HepG2 (cell line): Measurements from ENCODE around the gene RNPEPL1. TPM values are rescaled to one million over a fixed set of nuclear protein-coding genes. Genes with fewer than 3 reads are reported as not detected.

Experiments used
- DNMT3B ChIP-seq: conservative IDR thresholded peaks from 2 replicates; pipeline ENCODE4 v1.6.1; 2016; ENCODE audit warnings: missing biosample characterization, control low read depth
- HDAC2 ChIP-seq: sonication (generic); formaldehyde crosslinking; IDR thresholded peaks from 2 replicates; pipeline ENCODE4 v1.4.0; 2020; ENCODE audit warnings: missing genetic modification reagents
- HIC2 ChIP-seq: sonication (generic); formaldehyde crosslinking; IDR thresholded peaks from 2 replicates; pipeline ENCODE4 v1.9.0; 2022; ENCODE audit warnings: low read depth, missing genetic modification reagents
- JDP2 ChIP-seq: sonication (generic); formaldehyde crosslinking; IDR thresholded peaks from 2 replicates; pipeline ENCODE4 v1.8.1; 2022; ENCODE audit warnings: missing genetic modification reagents, borderline replicate concordance
- KLF9 ChIP-seq: IDR thresholded peaks from 2 replicates; pipeline ENCODE4 v1.6.1; 2016; ENCODE audit warnings: low read depth
- NR2C2 ChIP-seq: sonication (generic); formaldehyde crosslinking; IDR thresholded peaks from 2 replicates; pipeline ENCODE4 v1.4.0; 2020; ENCODE audit warnings: missing genetic modification reagents, mild to moderate bottlenecking, moderate library complexity, borderline replicate concordance
- RBM39 ChIP-seq: fragments of 200-400 bp; formaldehyde crosslinking; IDR thresholded peaks from one replicate; pipeline ENCODE4 v1.6.1; 2018; ENCODE audit warnings: antibody characterized with exemption, mild to moderate bottlenecking, low read depth, low read length; ENCODE audit not compliant: poor library complexity, severe bottlenecking
- REPIN1 ChIP-seq: sonication (generic); formaldehyde crosslinking; IDR thresholded peaks from 2 replicates; pipeline ENCODE4 v1.8.0; 2022; ENCODE audit warnings: missing genetic modification reagents, low read depth, mild to moderate bottlenecking, borderline replicate concordance
- RFXAP ChIP-seq: sonication (generic); formaldehyde crosslinking; IDR thresholded peaks from 2 replicates; pipeline ENCODE4 v1.4.0; 2020; ENCODE audit warnings: missing genetic modification reagents, borderline replicate concordance
- WIZ ChIP-seq: sonication (generic); formaldehyde crosslinking; IDR thresholded peaks from 2 replicates; pipeline ENCODE4 v1.5.1; 2020; ENCODE audit warnings: mild to moderate bottlenecking, missing genetic modification reagents
- ZHX2 ChIP-seq, 2 experiments: sonication (generic) in 1 of 2; formaldehyde crosslinking in 1 of 2; IDR thresholded peaks; 2 replicates each; pipeline versions ENCODE4 v1.6.1 to v1.9.0; 2014 to 2022; ENCODE audit warnings: antibody characterized with exemption in 1 of 2, borderline replicate concordance in 1 of 2, inconsistent platforms in 1 of 2, low read depth in 1 of 2, missing genetic modification reagents in 1 of 2
- ZNF232 ChIP-seq: sonication (generic); formaldehyde crosslinking; IDR thresholded peaks from 2 replicates; pipeline ENCODE4 v1.4.0; 2020; ENCODE audit warnings: missing genetic modification reagents, borderline replicate concordance
- ZNF296 ChIP-seq: sonication (generic); formaldehyde crosslinking; conservative IDR thresholded peaks from 2 replicates; pipeline ENCODE4 v1.5.0; 2020; ENCODE audit warnings: mild to moderate bottlenecking, missing genetic modification reagents
- ZNF333 ChIP-seq: sonication (generic); formaldehyde crosslinking; IDR thresholded peaks from 2 replicates; pipeline ENCODE4 v1.4.0; 2020; ENCODE audit warnings: mild to moderate bottlenecking, missing genetic modification reagents, borderline replicate concordance
- ZNF550 ChIP-seq: sonication (generic); formaldehyde crosslinking; IDR thresholded peaks from 2 replicates; pipeline ENCODE4 v1.4.0; 2020; ENCODE audit warnings: mild to moderate bottlenecking, missing genetic modification reagents, borderline replicate concordance
- ZNF710 ChIP-seq: sonication (generic); formaldehyde crosslinking; IDR thresholded peaks from 2 replicates; pipeline ENCODE4 v1.5.0; 2020; ENCODE audit warnings: mild to moderate bottlenecking, missing genetic modification reagents, borderline replicate concordance
- ZSCAN20 ChIP-seq: sonication (generic); formaldehyde crosslinking; IDR thresholded peaks from 2 replicates; pipeline ENCODE4 v1.4.0; 2020; ENCODE audit warnings: missing genetic modification reagents, mild to moderate bottlenecking, borderline replicate concordance
- ZSCAN25 ChIP-seq: sonication (generic); formaldehyde crosslinking; IDR thresholded peaks from 2 replicates; pipeline ENCODE4 v1.8.0; 2022; ENCODE audit warnings: mild to moderate bottlenecking, missing genetic modification reagents
- ZSCAN31 ChIP-seq: sonication (generic); formaldehyde crosslinking; IDR thresholded peaks from 2 replicates; pipeline ENCODE4 v1.5.0; 2020; ENCODE audit warnings: low read depth, mild to moderate bottlenecking, missing genetic modification reagents
- polyA plus RNA-seq, 8 experiments: library from polyadenylated mRNA; depleted of rRNA in 3 of 8; stranded (reverse) in 7 of 8; unstranded in 1 of 8; fragments of >200 nt; fragmentation: Illumina TruSeq in 4 of 8; extraction: Trizol in 4 of 8; gene quantifications; 2 replicates each; pipeline versions ENCODE4 v1.2.1 to v1.2.3, GENCODE V29; 2011 to 2016; ENCODE audit warnings: low read depth in 4 of 8, missing spikeins in 1 of 8, mixed read lengths in 1 of 8; ENCODE audit not compliant: insufficient read depth in 1 of 8
- total RNA-seq, 5 experiments: library from RNA; depleted of rRNA; stranded (reverse); fragments of >200 nt; fragmentation: Illumina TruSeq; extraction: Trizol; gene quantifications; 2 replicates each; pipeline ENCODE4 v1.2.3, GENCODE V29; 2016; ENCODE audit warnings: low read depth in 1 of 5

The RNPEPL1 gene
- total and polyA plus RNA-seq, 2 of the 13 experiments (the other 11 are each of a cell fraction or from before 2014, with no cell fraction given): 13.0 to 18.0 TPM

- TF ChIP-seq ZNF710 (CRISPR knock-in tag): 0 out of 2 replicates have a peak, but pooled peaks have one; percentile 41
- no peak; the same call in 1 of the 2 replicates for TF ChIP-seq ZHX2 (IDR thresholded peaks at IDR 0.05; ENCODE audit: low read depth)
- TF ChIP-seq ZHX2 (CRISPR knock-in tag; IDR thresholded peaks at IDR 0.05; ENCODE audit: borderline replicate concordance): no peak
- peak; percentile 49 for TF ChIP-seq RBM39
- TF ChIP-seq NR2C2 (CRISPR knock-in tag): no peak
- peak; percentile 55; the same call in 1 of the 2 replicates for TF ChIP-seq WIZ (CRISPR knock-in tag)
- no peak for TF ChIP-seq KLF9 (CRISPR knock-in tag)
- no peak for TF ChIP-seq ZNF333
- no peak; the same call in 1 of the 2 replicates for TF ChIP-seq ZNF296 (CRISPR knock-in tag)
- 0 out of 2 replicates have a peak, but pooled peaks have one; percentile 46 for TF ChIP-seq DNMT3B (CRISPR knock-in tag)
- TF ChIP-seq REPIN1 (CRISPR knock-in tag): peak; percentile 89; the same call in 1 of the 2 replicates
- TF ChIP-seq ZSCAN25 (CRISPR knock-in tag): peak; percentile 95
- no peak for TF ChIP-seq ZNF232
- TF ChIP-seq ZSCAN20 (CRISPR knock-in tag): no peak
- no peak for TF ChIP-seq HIC2 (CRISPR knock-in tag)
- TF ChIP-seq RFXAP (CRISPR knock-in tag): 0 out of 2 replicates have a peak, but pooled peaks have one; percentile 41
- no peak for TF ChIP-seq JDP2 (CRISPR knock-in tag)
- TF ChIP-seq HDAC2 (CRISPR knock-in tag): peak; percentile 77; the same call in 1 of the 2 replicates
- TF ChIP-seq ZNF550 (CRISPR knock-in tag): 0 out of 2 replicates have a peak, but pooled peaks have one; percentile 6
- TF ChIP-seq ZSCAN31: no peak; the same call in 1 of the 2 replicates
These were observed 36.1 kb downstream of the RNPEPL1 start (continued) for GRCh38 chr2:240604291-240604938.
